GM12872 (cell line): Measurements from ENCODE around the gene MAP2K6.

Source experiments
- CTCF ChIP-seq: IDR thresholded peaks from 3 replicates; pipeline ENCODE4 v1.5.1; 2011; ENCODE audit warnings: low read depth, mild to moderate bottlenecking, low read length, moderate library complexity; ENCODE audit not compliant: insufficient read depth

The MAP2K6 gene

GRCh38 chr17:69428252-69428980, 13.9 kb downstream of the MAP2K6 start:
- TF ChIP-seq CTCF = no peak

GRCh38 chr17:69430488-69430887, 16.0 kb downstream of the MAP2K6 start:
- TF ChIP-seq CTCF = no peak

GRCh38 chr17:69431835-69432234, 17.3 kb downstream of the MAP2K6 start:
- no peak for TF ChIP-seq CTCF

- no peak for TF ChIP-seq CTCF
Measured at GRCh38 chr17:69433093-69433492, 18.6 kb downstream of the MAP2K6 start.

- TF ChIP-seq CTCF = no peak
Measured at GRCh38 chr17:69434164-69434579, 19.7 kb downstream of the MAP2K6 start.

- no peak for TF ChIP-seq CTCF
Measured at GRCh38 chr17:69435971-69436696, 21.6 kb downstream of the MAP2K6 start.

- no peak for TF ChIP-seq CTCF
Measured at GRCh38 chr17:69437475-69437874, 23.0 kb downstream of the MAP2K6 start.
